OCI-LY3 (cell line): ENCODE data around the gene PBRM1.

Source experiments
- H2AFZ ChIP-seq: fragments of 200-600, 300-600 bp; shearing (Covaris generic); 2 replicates; pipeline ENCODE4 v1.6.0; 2014; ENCODE audit warnings: antibody characterized with exemption, low read depth, low read length
- H3K27ac ChIP-seq: fragments of 200-600, 300-600 bp; sonication (generic); 2 replicates; pipeline ENCODE4 v1.5.1; 2014; ENCODE audit warnings: mild to moderate bottlenecking, low read length, moderate library complexity, mixed read lengths
- H3K27me3 ChIP-seq: fragments of 200-600, 300-600 bp; sonication (generic); 2 replicates; pipeline ENCODE4 v1.6.1; 2014; ENCODE audit warnings: low read depth, low read length, mixed read lengths
- H3K36me3 ChIP-seq: fragments of 200-600, 300-600 bp; sonication (generic); replicated peaks from 2 replicates; pipeline ENCODE3; 2014; ENCODE audit warnings: low read depth, low read length, mixed read lengths
- H3K4me1 ChIP-seq: fragments of 300-600, 200-600 bp; sonication (generic); 2 replicates; pipeline ENCODE4 v1.6.1; 2014; ENCODE audit warnings: low read length, mixed read lengths
- H3K4me2 ChIP-seq: fragments of 200-600, 300-600 bp; sonication (generic); 2 replicates; pipeline ENCODE4 v1.6.1; 2014; ENCODE audit warnings: low read length, mixed read lengths
- H3K4me3 ChIP-seq: fragments of 300-600, 200-600 bp; sonication (generic); 2 replicates; pipeline ENCODE4 v1.5.1; 2014; ENCODE audit warnings: antibody characterized with exemption, mild to moderate bottlenecking, low read length, moderate library complexity
- H3K79me2 ChIP-seq: fragments of 300-600, 200-600 bp; shearing (Covaris generic); 2 replicates; pipeline ENCODE4 v1.6.1; 2014; ENCODE audit warnings: mild to moderate bottlenecking, low read length, mixed read lengths
- H3K9ac ChIP-seq: fragments of 300-600, 200-600 bp; shearing (Covaris generic); 2 replicates; pipeline ENCODE4 v1.6.0; 2014; ENCODE audit warnings: mild to moderate bottlenecking, low read length, moderate library complexity
- H3K9me3 ChIP-seq: fragments of 200-600, 300-600 bp; shearing (Covaris generic); 2 replicates; pipeline ENCODE4 v1.6.1; 2014; ENCODE audit warnings: low read length, mixed read lengths; ENCODE audit not compliant: insufficient read depth
- H4K20me1 ChIP-seq: fragments of 200-600, 300-600 bp; sonication (generic); 2 replicates; pipeline ENCODE4 v1.6.1; 2016; ENCODE audit warnings: low read length, mixed read lengths; ENCODE audit not compliant: insufficient read depth
- EZH2phosphoT487 ChIP-seq: fragments of 200-600 bp; shearing (Covaris generic); IDR thresholded peaks from 2 replicates; pipeline ENCODE4 v1.6.1; 2018; ENCODE audit warnings: antibody characterized with exemption, mixed run types, low read depth
- TF ChIP-seq, protein P1 (sequence below): fragments of 200-600, 300-600 bp; sonication (generic); IDR thresholded peaks from 2 replicates; pipeline ENCODE4 v1.5.1; 2014; ENCODE audit warnings: antibody characterized with exemption, low read length, low read depth

The PBRM1 gene

DNA sequence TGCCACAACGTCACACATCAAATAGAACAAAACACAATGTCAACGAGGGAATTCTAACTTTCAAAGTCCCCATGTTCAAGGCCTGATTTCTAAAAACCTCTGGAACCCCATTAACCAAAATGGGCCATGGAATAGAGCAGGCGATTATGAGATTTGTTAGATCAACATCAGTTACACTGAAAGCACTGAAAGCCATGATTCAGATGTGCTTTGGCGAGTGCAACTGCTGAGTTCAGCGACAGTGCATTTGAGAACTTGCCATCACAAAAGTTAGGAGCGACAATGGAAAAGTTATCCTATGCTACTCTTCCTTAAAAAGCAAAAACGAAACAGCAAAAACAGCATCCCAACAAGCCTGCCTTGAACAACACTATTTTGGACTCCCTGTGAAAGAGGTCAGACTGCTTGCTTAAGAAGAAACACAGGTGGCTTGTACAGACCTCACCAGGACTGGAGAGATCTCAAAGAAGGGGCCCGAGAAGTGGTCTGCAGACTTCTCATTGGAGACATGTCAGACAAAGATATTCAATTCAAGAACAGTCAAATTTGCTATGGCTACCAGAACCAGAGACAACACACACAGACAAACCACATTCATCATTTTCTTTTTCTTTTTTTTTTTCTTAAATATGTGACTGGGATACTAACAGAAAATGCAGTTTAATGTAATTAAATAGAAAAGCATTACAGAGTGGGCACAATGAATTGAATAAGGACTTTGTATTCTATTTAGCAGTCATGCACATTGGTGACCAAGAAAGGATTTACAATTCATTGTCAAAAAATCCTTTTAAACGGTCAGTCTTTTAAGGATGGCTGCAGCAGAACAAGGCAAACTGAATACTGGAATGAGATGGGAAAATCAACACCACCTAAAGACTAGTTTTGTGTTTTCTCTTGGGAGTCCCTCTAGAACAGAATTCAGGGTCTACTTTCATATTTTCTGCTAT is 128.4 kb downstream of the PBRM1 start:
- H3K9me3 ChIP-seq = no peaks in the 10 kb centered on the region
- no peak overlapping the region for H3K9ac ChIP-seq
- no peak overlapping the region for H3K4me3 ChIP-seq
- peaks cover 62% of the 10 kb centered on the region for H3K36me3 ChIP-seq
- no peaks in the 10 kb centered on the region for H3K79me2 ChIP-seq
- no peak overlapping the region for H2AFZ ChIP-seq
- TF ChIP-seq, protein P1, sequence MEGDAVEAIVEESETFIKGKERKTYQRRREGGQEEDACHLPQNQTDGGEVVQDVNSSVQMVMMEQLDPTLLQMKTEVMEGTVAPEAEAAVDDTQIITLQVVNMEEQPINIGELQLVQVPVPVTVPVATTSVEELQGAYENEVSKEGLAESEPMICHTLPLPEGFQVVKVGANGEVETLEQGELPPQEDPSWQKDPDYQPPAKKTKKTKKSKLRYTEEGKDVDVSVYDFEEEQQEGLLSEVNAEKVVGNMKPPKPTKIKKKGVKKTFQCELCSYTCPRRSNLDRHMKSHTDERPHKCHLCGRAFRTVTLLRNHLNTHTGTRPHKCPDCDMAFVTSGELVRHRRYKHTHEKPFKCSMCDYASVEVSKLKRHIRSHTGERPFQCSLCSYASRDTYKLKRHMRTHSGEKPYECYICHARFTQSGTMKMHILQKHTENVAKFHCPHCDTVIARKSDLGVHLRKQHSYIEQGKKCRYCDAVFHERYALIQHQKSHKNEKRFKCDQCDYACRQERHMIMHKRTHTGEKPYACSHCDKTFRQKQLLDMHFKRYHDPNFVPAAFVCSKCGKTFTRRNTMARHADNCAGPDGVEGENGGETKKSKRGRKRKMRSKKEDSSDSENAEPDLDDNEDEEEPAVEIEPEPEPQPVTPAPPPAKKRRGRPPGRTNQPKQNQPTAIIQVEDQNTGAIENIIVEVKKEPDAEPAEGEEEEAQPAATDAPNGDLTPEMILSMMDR = no peak
- no peak for TF ChIP-seq EZH2phosphoT487
- H3K27ac ChIP-seq = no peak overlapping the region
- H4K20me1 ChIP-seq = no peaks in the 10 kb centered on the region
- H3K4me2 ChIP-seq = no peak overlapping the region
- H3K27me3 ChIP-seq = no peaks in the 10 kb centered on the region
- no peaks in the 10 kb centered on the region for H3K4me1 ChIP-seq

DNA sequence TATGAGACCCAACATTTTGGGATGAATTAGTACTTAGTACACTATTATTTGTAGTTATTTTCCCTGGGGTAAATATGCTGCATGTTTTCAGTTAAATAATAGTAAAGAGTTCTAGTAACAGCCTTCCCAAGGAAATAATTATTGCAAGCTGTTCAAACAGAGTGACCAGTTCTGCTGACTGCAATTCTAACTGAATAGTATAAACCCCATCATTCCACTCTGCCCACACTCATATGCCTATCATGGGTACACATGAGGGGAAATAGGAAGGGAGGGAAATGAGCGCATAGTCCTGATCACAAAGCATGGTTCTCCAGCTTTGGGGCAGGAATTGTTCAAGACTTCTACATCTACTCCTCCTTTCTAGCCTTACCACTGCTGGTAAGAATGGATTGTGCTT is 130.7 kb downstream of the PBRM1 start:
- no peaks in the 10 kb centered on the region for H3K4me1 ChIP-seq
- no peak overlapping the region for H3K4me3 ChIP-seq
- peaks cover 61% of the 10 kb centered on the region for H3K36me3 ChIP-seq
- H4K20me1 ChIP-seq = no peaks in the 10 kb centered on the region
- H3K27ac ChIP-seq = no peak overlapping the region
- no peaks in the 10 kb centered on the region for H3K9me3 ChIP-seq
- H3K27me3 ChIP-seq = no peaks in the 10 kb centered on the region
- no peaks in the 10 kb centered on the region for H3K79me2 ChIP-seq
- no peak overlapping the region for H3K4me2 ChIP-seq
- TF ChIP-seq, protein P1 = no peak
- TF ChIP-seq EZH2phosphoT487 = no peak
- H3K9ac ChIP-seq = no peak overlapping the region
- H2AFZ ChIP-seq = no peak overlapping the region

DNA sequence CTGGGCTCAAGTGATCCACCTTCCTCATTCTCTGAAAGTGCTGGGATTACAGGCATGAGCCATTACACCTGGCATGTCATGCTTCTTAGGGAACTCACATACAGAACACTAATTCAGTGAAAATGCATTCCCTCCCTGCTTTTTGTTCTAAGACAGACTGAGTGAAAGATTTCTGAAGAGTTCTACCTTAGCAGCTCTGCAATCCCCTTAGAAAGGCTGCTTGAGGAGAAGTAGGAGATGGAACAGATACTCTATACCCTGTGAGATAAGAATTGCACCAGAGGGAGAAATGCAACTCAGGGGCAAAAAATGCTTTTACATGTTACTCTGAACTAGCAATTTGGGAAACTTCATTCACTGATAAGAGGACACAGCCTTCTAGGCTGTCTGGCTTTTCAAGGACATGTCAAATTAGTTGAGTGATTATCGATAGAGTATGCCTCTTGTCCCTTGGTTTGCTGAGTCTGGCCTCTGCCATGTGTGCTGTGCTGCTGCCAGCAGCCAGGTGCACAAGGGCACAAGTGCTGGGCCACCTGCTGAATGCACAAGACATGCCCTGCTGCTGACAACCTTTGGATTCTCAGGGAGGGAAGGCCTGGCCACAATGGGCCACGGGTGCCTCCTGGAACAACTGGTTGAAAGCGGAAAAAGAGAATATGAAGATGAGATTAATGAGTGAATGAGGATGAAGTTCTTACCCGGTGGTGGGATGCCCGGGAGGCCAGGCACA is 131.5 kb downstream of the PBRM1 start:
- no peaks in the 10 kb centered on the region for H3K27me3 ChIP-seq
- peaks cover 59% of the 10 kb centered on the region for H3K36me3 ChIP-seq
- H3K4me2 ChIP-seq = no peak overlapping the region
- no peaks in the 10 kb centered on the region for H3K79me2 ChIP-seq
- no peaks in the 10 kb centered on the region for H3K9me3 ChIP-seq
- TF ChIP-seq, protein P1 = no peak
- TF ChIP-seq EZH2phosphoT487 = no peak
- H3K4me3 ChIP-seq = no peak overlapping the region
- H3K9ac ChIP-seq = no peak overlapping the region
- no peak overlapping the region for H2AFZ ChIP-seq
- H3K4me1 ChIP-seq = no peaks in the 10 kb centered on the region
- no peak overlapping the region for H3K27ac ChIP-seq
- H4K20me1 ChIP-seq = no peaks in the 10 kb centered on the region

DNA sequence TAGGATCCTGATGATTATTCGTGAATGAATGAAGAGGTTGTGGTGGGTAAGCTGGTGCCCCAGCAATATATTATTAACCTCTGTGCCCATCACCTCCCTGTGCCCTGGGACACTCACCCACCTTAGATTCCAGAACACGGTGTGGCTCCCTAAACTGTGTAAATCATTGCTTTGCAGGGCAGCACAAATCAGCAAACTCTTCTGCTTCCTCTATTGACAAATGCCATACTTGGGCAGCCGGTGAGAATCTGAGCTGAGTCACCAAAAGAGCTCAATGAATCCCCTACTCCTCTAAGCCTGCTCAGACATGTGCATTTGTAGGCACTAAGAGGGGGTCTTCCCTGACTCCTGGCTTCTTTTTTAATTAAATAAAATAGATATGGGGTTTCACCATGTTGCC is 133.6 kb downstream of the PBRM1 start:
- no peaks in the 10 kb centered on the region for H4K20me1 ChIP-seq
- H3K9me3 ChIP-seq = no peaks in the 10 kb centered on the region
- H3K9ac ChIP-seq = no peak overlapping the region
- no peak overlapping the region for H3K4me2 ChIP-seq
- H3K4me3 ChIP-seq = no peak overlapping the region
- H3K36me3 ChIP-seq = peaks cover 50% of the 10 kb centered on the region
- no peak overlapping the region for H3K27ac ChIP-seq
- TF ChIP-seq, protein P1 = no peak
- no peak for TF ChIP-seq EZH2phosphoT487
- no peak overlapping the region for H2AFZ ChIP-seq
- H3K27me3 ChIP-seq = no peaks in the 10 kb centered on the region
- no peaks in the 10 kb centered on the region for H3K4me1 ChIP-seq
- no peaks in the 10 kb centered on the region for H3K79me2 ChIP-seq
